ENCODE results near the gene UBAC2. TPM values are rescaled to one million over a fixed set of nuclear protein-coding genes. Genes with fewer than 3 reads are reported as not detected.

UBAC2 gene
- polyA plus RNA-seq, 12 donors, result 55.0 to 125 (median 89.2) TPM; not detected in 1

- DNase-seq, result no peak
These were observed 231.4 kb downstream of the UBAC2 start for GRCh38 chr13:99431927-99432608.

DNA sequence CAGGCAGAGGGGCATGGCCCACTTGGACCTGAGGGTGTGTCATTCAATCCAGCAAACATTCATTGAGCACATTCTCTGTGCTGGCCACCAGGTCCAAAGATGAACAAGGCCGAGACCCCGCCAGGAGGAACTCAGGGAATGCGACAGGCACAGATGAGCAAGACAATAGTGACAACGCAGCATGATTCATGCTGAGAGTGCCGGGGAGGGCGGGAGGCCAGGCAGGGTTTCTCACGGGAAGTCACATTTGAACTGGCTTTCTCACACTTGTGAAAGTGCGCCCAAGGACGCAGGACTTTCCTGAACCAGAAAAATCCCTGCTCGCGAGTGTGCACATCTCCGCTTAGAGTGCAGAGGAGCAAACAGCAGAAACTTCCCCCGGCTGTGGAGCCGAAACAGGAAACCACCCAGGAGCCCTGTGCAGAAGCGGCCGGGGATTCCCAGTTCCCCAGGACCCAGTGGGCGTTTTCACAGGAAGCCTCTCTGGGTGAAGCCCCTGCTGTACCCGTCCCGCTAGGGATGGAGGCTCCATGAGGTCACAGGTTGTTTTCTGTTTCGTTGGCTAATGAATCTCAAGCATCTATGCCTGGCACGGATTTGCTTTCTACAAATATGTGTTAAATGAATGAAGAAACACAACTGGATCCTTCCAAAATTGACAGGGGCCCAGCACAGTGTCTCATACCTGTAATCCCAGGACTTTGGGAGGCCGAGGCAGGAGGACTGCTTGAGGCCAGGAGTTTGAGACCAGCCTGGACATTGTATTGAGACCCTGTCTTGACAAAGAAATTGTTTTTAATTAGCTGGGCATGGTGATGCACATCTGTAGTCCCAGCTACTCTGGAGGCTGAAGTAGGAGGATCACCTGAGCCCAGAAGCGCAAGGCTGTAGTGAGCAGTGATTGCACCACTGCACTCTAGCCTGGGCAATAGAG lies 232.2 kb downstream of the UBAC2 start:
- DNase-seq, result peak; percentile 43

DNA sequence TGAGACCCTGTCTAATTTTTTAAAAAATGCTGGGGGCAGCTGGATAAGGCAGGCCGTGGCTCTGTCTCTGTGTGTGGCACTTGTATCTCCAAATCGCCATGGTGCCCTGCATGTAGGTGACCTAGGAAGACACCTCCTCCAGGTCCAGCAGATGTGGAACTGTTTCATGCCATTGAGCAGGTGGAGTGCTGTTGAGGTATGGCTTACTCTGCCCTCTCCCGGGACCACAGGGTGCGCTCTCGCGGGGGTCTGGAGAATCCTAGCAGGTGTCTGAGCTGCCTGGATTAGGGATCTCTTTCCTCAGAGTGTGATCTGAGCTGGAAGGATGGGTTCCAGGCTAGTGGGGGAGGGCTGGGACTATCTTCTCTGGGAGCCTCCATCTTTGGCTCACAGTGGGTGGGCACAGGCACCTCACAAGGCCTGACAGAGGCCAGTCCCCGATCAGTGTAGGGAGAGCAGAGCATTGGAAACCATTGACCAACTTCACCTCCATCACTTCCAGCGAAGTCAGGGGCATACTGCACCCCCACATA lies 233.0 kb downstream of the UBAC2 start:
- DNase-seq, result no peak

- DNase-seq, result no peak
These were observed 233.7 kb downstream of the UBAC2 start for GRCh38 chr13:99434258-99434788.

- no peak for DNase-seq
These were observed 234.5 kb downstream of the UBAC2 start for GRCh38 chr13:99435116-99435515.

DNA sequence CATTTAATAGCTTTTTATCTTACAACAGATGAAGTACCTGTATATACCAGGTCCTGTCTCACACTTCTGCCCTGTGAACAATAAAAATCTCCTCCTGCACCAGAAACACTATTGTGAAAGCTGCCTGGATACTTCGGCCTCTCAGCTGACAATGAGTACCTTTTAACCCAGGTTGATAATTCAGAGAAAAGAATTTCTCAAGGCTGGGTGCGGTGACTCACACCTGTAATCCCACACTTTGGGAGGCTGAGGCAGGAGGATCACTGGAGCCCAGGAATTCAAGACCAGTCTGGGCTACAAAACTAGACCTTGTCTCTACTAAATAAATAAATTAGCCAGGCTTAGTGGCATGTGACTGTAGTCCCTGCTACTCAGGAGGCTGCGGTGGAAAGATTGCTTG lies 235.3 kb downstream of the UBAC2 start:
- no peak for DNase-seq

Other genes with a start within 250 kb of the UBAC2 start
- 100 to 1,000 TPM in 7 of 12 donors, 10 to 100 TPM in 4, not detected in 1; 82.7 to 152 (median 108) TPM for gene DOCK9, start 222.8 kb upstream of the UBAC2 start, polyA plus RNA-seq (ENCODE audit: insufficient read length in 12 of 12)
- gene GPR18, start 57.5 kb downstream of the UBAC2 start, polyA plus RNA-seq (ENCODE audit: insufficient read length in 12 of 12), result under 1 TPM in 6 of 12 donors, not detected in 6; 0.12 to 0.98 (median 0.28) TPM
- gene GPR183, start 106.5 kb downstream of the UBAC2 start, polyA plus RNA-seq (ENCODE audit: insufficient read length in 12 of 12), result 1 to 10 TPM in 10 of 12 donors, not detected in 2; 1.5 to 6.4 (median 2.7) TPM